Smooth muscle cell of the brain vasculature (primary cell): ENCODE data around the gene SLC25A33.

ENCODE experiments used
- DNase-seq: peaks from one replicate; pipeline ENCODE4 v3.0.0-alpha.2; 2012; ENCODE audit warnings: low read depth, low spot score

Gene SLC25A33

GRCh38 chr1:9586147-9586766, 47.0 kb downstream of the SLC25A33 start:
- DNase-seq, result no peak

GRCh38 chr1:9588551-9589143, 49.4 kb downstream of the SLC25A33 start, which contains the start of gene TMEM201:
TSS of gene TMEM201 (plus strand) at chr1:9588911. CDS start at chr1:9588931, 20 bp downstream.
- DNase-seq, result peak; percentile 79

DNA sequence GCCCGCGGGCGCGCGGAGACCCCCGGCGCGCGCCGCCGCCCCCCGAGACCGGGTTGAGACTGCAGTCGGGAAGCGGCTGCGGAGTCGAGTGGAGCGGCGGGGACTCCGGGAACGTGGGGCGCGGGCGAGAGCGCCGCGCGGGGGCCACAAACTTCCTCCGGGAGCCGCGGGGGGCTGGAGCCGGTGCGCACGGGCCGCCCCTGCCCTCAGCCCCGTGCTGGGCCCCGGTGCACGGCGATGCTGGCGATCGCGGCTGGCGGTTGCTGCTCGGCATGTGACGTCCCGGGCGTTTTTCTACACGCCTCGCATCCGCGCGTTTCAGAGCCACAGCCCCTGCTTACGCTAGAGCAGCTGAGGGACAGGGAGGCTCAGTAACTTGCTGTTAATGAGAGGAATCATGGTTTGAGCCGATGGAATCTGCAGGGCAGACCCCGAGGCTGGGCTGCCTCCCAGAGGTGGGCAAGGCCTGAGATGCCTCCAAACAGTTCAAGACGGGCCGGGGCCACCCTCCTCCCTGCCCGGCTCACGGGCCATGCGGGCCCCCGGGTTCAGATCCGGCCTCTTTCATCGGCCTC, 50.0 kb downstream of the SLC25A33 start:
- no peak for DNase-seq

DNA sequence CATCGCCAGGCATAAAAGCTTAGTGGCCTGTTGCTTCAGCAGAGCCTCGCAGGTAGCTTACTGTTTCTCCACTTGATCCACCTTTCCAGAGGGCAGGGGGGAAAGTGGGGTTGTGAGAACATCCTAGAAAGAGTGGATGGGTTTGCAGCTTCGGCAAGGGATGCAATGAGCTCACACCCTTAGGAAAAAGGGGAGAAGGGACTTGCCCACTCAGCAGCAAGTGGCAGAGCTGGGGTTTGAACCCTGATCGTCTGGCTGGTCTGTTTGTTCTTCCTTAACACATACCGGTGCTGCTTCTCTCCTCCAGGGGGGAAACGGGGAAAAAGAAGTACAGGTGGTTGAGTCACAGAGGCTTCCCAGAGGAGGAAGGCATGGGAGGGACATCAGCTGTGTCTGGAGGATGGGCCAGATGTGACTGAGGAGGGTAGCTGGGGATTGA, 50.5 kb downstream of the SLC25A33 start:
- DNase-seq, result no peak

DNA sequence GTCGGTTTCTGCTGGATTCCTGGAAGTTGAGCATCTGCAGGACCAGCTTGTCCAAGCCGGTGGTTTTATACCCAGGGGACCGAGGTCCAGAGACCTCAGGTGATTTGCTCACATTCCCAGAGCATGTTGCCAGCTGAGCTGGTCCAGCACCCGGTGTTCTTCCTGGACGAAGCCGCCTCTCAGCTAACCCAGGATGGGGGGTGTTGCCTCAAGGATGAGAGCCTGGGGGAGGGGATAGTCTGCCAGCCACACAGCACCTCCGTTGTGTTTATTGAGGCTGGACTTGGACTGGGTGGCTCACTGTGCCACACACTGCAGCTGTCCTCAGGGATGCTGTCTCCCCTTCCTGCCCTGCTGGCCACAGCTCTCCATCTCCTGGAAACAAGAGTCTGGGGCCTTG, 50.9 kb downstream of the SLC25A33 start:
- no peak for DNase-seq

DNA sequence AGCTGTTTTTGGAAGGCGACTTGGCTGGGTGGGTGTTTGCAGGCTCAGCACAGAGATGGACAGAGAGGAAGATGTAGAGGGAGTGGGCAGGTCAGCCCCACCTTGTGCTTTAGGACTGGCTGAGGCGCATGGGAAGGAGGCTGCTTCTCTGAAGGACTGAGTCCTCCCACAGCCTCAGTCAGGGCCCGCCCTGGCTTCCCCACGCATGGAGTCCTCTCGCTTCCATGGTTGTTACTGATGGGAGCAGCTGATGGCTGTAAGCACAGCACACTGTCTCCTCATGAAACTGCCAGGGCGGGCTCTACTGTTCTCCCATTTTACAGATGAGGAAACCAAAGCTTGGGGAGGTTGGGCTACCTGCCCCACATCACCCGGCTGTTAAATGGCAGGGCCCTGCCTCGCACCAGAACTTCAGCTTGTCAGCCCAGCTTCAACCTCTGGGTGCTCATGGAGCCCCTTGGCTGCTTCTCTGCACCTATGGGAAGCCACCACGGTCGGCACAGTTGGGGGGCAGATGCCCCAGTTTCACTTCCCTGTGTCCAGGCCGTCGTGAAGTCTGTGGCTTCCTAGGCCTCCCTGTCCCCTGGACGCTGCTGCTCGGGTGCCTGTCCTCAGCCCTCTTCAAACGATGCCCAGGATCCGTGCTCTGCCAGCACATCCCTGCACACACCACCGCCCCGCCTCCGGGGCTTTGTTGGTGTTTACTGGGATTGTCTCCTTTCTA, 51.8 kb downstream of the SLC25A33 start:
- no peak for DNase-seq

DNA sequence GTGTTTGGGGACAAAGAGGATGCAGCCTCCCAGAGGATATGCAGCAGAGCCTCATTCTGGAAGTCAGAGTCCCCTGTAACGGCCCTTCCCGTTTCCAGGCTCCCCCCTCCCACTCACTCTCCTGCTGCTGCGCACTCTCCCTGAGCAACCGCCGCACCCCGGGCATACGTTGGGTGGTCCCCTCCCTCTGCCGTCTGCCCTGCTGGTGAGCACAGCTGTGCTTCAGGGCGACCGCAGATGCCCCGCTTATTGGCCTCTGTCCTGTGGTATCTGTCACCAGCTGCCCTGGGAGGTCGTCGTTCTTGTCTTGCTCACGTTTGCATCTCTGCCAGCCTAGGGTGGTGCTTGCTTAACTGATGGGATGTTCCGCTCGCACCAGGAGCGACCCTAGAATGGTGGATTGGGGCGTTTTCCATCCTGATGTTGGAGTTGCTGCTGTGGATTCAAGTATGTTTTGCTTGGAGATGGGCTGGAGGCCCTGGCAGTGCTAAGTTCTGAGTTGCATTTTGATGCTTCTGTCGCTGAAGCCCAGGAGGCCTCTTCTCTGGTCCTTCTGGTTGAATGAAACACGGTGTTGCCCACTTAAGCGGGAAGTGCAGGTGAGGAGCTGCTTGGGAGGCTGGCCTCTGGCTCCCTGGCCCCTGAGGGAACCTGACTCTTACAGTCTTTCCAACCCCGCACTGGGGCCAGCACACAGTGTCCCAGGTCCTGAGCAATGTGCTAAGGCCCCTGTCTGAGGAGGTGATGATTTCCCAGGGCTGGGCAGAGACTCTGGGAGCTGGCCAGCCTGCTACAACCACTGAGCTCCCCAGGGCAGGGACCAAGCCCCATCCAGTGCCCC, 52.6 kb downstream of the SLC25A33 start:
- no peak for DNase-seq

DNA sequence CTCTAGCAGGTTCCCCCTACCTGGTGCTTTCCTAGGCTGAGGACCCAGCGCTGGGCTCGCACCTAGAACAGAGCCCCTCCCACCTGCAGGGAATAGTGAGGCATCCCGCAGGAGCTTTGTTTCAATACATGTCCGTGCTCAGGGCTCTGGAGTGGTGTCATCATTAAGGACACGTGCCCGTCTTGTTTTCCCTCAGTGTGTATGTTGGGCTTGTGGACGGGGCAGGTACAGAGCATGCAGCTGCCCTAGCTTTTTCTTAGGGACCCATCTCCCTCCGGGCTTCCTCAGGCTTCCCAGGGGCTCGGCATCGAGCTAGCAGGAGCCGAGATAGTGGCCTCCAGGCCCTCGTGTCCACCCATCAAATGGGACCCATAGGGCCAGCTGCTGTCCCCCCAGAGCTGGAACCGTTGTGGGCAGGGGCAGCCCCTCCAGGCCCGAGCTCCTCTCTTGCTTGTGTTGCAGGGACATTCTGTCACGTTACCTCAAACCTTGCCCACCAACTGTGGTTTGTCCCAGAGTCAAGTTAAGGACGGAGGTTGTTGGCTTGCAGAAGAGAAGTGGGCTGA, 53.3 kb downstream of the SLC25A33 start:
- DNase-seq, result no peak

GRCh38 chr1:9593147-9593491, 53.9 kb downstream of the SLC25A33 start:
- no peak for DNase-seq

DNA sequence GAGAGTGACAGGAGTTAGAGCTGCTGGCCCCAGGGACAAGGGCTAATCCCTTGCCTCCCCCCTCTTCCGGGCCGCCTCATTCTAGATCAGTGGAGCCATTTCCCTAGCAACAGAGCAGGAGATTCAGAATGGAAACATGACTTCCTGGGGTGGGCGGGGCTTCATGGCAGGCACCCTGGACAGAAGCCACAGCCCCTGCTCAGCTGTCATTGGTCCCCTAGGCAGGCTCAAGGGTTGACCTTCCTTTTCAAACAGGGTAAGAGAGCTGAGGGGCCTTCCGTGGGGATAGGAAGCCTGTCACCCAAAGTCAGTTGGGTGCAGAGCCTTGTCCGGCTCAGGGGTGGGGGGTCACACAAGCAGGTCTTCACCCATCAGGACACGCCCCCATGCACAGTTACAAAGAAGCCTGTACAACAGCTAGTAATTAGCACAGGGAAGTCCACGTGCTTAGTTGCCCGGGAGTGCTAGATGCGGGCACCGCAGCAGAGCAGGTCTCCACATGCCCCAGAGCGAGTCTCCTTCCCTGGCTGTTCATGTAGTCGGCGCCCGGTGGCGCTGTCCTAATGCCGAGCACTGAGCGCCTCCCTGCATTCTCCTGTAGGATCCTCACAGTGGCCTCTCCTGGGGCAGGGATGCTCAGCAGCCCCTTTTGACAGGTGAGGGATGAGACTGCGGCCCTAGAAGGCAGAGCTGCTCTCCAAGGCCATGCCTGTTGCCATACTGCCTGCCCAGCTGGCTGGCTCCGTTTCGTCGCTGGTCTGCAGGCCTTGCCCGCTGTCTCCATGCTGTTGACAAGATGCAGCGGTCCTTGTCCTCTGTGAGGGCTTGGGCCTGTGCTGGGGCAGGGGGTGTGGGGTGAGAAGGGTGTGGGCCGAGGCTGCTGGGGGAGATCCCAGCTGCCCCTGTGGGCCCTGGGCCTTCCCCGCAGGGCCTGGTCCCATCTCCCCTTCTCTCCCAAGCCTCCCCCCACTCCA, 54.5 kb downstream of the SLC25A33 start:
- no peak for DNase-seq

GRCh38 chr1:9594471-9595155, 55.3 kb downstream of the SLC25A33 start:
- no peak for DNase-seq

DNA sequence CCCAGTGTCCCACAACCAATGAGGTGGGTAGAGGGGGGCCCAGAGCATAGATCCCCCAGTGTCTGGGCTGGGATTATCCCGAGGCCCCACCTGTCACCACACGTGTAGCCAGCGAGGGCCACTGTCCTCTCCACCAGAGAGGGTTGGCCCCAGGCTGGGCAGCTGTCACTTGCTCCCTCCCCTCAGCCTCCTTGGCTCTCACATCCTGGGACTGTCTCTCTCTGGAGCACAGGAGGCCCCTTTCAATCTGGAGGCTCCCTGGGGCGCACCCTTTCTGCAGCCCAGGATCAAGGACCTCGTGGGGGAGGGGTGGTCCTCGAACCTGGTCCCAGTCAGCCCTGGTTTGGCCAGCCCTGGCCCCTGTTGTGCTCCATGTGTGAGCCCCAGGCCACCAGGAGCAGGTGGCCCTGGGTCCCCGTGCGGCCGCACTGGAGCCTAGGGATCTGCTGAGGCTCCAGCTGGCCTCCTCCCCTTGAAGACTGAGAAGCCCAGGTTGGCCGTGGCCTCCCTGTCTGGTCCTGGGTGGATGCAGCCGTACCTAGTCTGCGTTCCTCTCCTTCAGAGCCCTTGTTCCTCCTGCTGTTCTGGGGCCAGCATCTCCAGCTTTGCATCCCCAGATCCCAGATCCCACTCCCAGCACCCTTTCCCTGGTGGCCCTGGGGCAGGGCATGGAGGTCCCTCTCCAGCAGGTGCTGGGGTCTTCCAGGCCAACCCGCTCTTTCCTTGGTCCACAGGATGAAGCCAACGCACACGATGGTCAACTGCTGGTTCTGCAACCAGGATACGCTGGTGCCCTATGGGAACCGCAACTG, 56.1 kb downstream of the SLC25A33 start:
- no peak for DNase-seq

GRCh38 chr1:9595968-9596340, 56.7 kb downstream of the SLC25A33 start:
- no peak for DNase-seq

GRCh38 chr1:9596415-9597123, 57.3 kb downstream of the SLC25A33 start:
- DNase-seq, result no peak

- DNase-seq, result no peak
These were observed 58.4 kb downstream of the SLC25A33 start for GRCh38 chr1:9597361-9598315.

DNA sequence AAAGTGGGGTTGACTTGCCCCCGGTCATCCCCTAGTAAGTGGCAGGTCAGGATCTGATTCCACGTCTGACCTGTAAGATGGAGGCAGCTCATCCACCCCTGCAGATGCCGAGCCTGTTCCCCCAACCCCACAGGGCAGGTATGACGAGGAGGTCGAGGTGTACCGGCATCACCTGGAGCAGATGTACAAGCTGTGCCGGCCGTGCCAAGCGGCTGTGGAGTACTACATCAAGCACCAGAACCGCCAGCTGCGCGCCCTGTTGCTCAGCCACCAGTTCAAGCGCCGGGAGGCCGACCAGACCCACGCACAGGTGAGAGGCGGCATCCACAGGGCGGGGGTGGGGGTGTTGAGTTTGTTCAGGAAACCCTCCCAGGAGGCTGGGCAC, 59.0 kb downstream of the SLC25A33 start:
- no peak for DNase-seq

- no peak for DNase-seq
These were observed 60.5 kb downstream of the SLC25A33 start for GRCh38 chr1:9599741-9600140.
